Cerebellar cortex (tissue), 1 donor: ENCODE data around the gene TNFRSF14.
"Not testable (repeated sequence)": the region's sequence is repeated elsewhere in the genome, so short reads cannot be mapped to it uniquely, and the experiment has no call there.

Experiments used
- DNase-seq: peaks from one replicate; pipeline ENCODE4 v3.0.0-alpha.2; 2015; ENCODE audit warnings: low spot score

TNFRSF14 gene

GRCh38 chr1:2539312-2539907, 16.8 kb upstream of the TNFRSF14 start:
- no peak for DNase-seq

- DNase-seq: no peak
Observed at GRCh38 chr1:2540816-2541492, 15.2 kb upstream of the TNFRSF14 start.

DNA sequence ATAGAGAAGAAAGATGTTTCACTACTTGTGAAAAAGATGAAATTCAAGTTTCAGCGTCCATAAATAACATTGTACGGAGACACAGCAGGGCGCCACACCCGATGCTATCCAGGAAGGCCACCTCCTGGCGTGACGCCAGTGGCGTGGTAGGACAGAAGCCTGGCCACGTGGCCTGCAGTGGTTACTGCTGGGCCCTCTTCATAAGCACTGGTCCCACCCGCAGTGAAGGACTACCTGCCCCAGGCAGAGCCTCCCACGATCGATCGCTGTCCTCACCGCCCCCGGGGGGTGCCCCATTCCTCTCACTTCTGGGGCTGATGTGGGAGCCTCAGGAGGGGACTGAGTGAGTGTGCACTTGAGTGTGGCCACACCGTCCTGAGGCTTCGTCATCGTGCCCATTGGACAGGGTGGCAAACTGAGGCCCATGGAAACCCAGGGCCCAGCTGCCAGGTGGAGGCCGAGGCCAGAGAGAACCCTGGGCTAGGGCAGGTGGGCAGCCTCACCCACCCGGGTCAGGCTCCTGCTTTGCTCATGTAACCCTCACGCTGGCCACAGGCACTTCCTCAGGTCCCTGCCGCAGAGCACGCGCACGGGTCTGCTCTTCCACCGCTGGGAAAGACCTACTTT, 14.4 kb upstream of the TNFRSF14 start:
- DNase-seq: no peak

DNA sequence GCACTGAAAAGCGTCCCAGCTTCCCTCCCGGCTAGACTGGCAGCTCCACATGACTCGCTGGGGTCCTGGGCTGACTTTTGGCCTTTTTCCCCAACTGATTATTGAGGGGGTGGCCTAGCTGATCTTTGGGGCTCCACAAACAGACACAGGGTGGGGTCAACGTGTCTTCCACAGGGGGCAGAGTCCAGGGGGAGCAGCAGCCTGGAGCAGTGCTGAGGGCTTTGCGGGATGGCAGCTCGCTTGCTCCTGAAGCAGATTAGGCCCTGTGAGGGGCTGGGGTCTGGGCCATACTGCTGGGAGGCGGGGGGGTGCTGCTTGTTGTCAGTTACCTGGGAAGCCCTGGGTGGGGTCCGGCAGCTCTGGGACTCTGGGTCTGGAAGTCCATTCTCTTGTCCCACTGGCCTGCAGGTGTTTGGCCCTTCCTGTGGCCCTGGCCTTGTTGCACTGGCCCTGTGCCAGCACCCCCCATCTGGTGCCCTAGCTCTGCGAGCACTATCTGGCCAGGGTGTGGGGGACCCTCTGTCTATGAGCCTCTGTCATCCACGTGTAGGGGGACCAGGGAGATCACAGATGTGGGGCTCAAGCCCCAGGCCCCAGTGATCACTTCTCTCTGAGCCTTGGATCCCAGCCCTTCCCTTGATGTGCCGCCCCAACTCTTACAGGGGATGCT, 13.8 kb upstream of the TNFRSF14 start:
- DNase-seq: no peak

DNA sequence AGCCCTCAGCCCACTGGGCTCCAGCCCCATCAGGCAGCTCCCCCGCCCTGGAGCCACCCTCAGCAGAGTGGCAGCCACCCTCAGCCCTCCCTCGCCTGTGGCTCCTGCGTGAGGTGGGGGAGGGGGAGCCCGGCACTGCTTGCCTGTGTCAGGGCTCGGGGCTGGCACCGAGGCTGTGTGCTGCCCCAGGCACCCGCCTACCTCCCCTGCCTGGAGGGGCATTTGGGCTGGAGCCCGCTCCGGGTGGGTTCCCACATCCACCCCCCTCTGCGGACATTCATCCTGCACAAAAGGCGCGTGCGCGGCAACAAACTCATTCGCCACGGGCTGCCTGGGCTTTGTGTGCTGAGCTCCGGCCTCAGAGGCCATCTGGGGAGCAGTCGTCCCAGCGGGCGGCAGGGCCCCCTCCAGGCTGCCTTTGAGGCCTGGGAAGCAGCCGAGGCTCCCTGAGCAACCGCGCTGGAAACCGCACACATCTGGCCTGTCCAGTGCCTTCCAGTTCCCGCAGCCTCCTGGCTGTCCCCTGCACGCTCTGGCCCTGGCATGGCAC, 12.6 kb upstream of the TNFRSF14 start:
- no peak for DNase-seq

DNA sequence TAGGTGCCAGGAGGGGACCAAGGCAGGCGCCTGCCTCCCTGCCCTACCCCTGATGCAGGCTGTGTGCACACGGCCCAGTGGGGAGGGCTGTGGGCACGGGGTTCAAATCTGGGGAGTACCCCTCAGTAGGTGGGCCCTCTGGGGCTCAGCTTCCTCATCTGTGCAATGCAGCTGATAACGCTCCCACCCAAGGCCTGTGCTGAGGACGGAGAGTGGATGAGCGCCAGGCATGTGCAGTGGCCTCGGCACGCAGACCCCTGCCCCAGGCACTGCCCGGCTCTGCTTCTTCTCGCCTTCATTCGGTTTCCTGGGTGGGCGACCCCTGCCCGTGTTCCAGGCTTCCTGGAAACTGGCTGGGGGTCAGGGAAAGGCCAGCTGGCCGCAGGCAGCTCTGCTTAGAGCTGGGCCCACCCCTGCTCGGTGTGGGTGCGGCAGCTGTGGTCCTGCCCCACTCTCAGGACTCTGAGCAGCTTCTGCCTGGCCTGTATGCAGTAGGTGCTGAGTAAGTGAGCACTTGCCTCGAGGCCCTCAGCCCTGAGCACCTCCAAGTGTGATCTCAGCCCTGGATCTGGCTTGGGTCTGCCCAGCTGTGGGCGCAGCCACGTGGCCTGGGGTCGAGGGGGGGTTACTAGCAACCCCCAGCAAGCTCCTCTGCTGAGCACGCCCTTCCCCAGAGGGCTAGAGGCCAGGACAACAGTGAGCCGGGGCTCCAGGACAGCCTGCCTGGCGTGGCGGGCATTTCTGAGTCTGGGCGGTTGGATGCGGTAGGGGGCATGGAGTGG, 11.9 kb upstream of the TNFRSF14 start:
- DNase-seq: no peak

- DNase-seq: no peak
Observed at GRCh38 chr1:2544875-2545640, 11.1 kb upstream of the TNFRSF14 start.

- peak; percentile 75 for DNase-seq
Observed at GRCh38 chr1:2545754-2546514, 10.2 kb upstream of the TNFRSF14 start.

GRCh38 chr1:2546515-2547209, 9.5 kb upstream of the TNFRSF14 start:
- peak; percentile 76 for DNase-seq

DNA sequence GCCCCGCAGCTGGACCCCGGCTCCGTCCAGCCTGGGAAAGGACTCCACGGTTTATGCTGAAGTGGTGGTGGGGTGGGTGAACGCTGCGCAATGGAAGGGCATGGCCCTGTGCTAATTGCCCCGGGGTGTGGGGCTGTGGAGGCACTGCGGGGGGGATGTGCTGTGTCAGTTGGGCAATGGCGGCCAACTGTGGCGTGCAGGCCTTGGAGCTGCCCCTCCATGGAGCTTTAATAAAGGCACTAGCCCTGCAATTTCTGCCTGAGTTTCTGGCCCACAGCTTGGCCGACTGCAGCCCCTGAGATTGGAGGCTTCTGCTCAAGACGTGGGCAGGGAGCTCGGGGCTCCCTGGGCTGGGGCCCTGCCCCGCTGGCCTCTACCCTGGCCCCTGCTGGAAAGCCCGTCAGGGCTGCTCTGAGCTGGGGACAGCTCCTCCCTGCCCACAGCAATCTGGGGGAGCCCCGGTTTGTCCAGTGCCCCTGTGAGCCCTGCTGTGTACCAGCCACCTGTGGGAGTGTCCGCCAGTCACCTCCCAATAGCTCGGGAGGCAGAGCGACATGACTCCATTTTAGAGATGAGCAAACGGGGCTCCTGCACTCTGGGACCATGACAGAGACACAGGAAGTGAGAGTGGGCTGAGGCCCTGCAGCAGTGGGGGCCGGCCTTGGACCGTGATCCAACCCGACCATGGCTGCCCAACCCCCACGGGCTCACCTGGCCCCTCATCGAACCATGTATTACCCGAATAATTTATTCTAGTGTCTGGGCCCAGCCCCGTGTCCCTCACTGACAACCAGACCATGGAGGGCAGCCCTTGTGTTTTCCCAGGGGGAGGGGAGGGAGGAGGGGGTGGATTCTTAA, 8.7 kb upstream of the TNFRSF14 start:
- no peak for DNase-seq

GRCh38 chr1:2548068-2548589, 8.0 kb upstream of the TNFRSF14 start:
- peak; percentile 86 for DNase-seq

GRCh38 chr1:2549367-2550029, 6.7 kb upstream of the TNFRSF14 start:
- DNase-seq: not testable (repeated sequence)

- DNase-seq: not testable (repeated sequence)
Observed at GRCh38 chr1:2550309-2550861, 5.8 kb upstream of the TNFRSF14 start.

GRCh38 chr1:2551544-2551943, 4.6 kb upstream of the TNFRSF14 start:
- not testable (repeated sequence) for DNase-seq

DNA sequence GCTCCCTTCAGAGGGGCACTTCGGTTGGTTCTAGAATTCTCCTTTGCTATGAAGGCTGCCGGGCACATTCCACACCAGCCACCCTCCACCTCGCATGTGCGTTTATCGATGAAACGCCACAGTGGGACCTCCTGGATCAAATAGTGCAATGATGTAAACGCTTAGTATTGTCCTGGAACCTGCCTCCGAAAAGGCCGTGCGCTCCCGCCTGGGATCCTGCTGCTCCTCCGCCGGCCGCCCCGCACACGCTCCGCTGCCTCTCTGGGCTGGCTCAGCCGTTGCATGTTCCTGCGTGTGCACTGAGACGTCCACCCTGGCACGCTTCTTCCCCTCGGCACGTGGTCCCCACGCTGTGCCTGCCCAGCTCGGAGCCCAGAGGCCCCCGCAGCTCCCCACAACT, 4.0 kb upstream of the TNFRSF14 start:
- no peak for DNase-seq

DNA sequence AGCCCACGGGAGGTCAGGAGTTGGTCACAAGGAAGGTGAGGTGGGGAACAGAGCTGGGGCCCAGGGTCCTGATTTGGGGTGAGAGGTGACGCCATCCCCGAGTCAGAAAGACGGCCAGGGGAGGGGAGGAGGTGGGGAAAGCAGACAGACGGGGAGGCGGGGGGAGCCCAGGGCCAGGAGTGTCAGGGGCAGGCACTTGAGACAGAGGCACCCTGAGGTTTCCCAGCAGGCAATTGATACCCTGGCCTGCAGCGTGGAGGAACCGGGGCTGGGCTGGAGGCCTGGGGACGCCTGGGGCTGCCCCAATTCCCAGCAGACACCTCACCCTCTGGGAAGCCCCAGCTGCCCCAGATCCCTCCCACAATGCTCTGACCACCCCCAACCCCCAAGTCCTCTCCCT, 3.1 kb upstream of the TNFRSF14 start:
- not testable (repeated sequence) for DNase-seq

GRCh38 chr1:2553871-2554620, 2.1 kb upstream of the TNFRSF14 start:
- DNase-seq: no peak
